Breast epithelium (tissue), 3 donors: Measurements from ENCODE around the gene GLI3.

Experiments used
- POLR2A ChIP-seq: fragments of 450-650 bp; IDR thresholded peaks from one replicate; pipeline ENCODE4 v1.6.1; 2016; ENCODE audit warnings: antibody characterized with exemption, mild to moderate bottlenecking, moderate library complexity
- POLR2AphosphoS5 ChIP-seq, 3 donors: sonication (generic); formaldehyde crosslinking; IDR thresholded peaks; one replicate each; pipeline ENCODE4 v1.6.1; 2017; ENCODE audit warnings: antibody characterized with exemption in 3 of 3
- TF ChIP-seq, protein P1 (sequence below), 3 donors: fragments of 450-650 bp; IDR thresholded peaks; one replicate each; pipeline ENCODE4 v1.5.1; 2016 to 2017; ENCODE audit warnings: antibody characterized with exemption in 3 of 3, mild to moderate bottlenecking in 3 of 3, moderate library complexity in 3 of 3

DNA sequence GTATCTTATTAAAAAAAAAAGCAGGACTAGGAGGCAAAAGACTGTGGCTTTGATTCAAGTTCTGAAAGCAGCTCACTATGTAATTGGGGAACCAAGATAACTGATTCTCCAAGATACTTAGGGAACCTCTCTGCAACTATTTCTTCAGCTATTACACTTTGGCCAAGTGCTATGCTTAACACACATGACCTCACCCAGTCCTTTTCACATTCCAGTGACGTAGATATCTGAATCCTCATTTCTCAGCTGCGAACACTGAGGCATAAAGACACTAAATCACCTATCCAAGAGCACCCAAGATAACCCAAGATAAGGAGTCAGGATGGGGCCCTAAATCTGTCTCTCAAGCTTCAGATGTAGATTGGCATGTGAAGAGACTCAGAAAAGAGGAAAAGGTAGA, 133.6 kb downstream of the GLI3 start:
- TF ChIP-seq, protein P1, sequence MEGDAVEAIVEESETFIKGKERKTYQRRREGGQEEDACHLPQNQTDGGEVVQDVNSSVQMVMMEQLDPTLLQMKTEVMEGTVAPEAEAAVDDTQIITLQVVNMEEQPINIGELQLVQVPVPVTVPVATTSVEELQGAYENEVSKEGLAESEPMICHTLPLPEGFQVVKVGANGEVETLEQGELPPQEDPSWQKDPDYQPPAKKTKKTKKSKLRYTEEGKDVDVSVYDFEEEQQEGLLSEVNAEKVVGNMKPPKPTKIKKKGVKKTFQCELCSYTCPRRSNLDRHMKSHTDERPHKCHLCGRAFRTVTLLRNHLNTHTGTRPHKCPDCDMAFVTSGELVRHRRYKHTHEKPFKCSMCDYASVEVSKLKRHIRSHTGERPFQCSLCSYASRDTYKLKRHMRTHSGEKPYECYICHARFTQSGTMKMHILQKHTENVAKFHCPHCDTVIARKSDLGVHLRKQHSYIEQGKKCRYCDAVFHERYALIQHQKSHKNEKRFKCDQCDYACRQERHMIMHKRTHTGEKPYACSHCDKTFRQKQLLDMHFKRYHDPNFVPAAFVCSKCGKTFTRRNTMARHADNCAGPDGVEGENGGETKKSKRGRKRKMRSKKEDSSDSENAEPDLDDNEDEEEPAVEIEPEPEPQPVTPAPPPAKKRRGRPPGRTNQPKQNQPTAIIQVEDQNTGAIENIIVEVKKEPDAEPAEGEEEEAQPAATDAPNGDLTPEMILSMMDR (IDR thresholded peaks at IDR 0.05) = no peak
- no peak for TF ChIP-seq POLR2A
- no peak for TF ChIP-seq POLR2AphosphoS5 (IDR thresholded peaks at IDR 0.05)
